HG03558 (cell line): ENCODE data around the gene SLC6A11.

Source experiments
- ATAC-seq: cut with Tn5 transposase; IDR thresholded peaks from one replicate; pipeline ENCODE4 v1.9.1; 2021; ENCODE audit warnings: moderate number of reproducible peaks; ENCODE audit not compliant: unreplicated experiment; ENCODE audit errors: extremely low read depth

The SLC6A11 gene

GRCh38 chr3:10836676-10837075 lies 20.6 kb downstream of the SLC6A11 start:
- no peak for ATAC-seq

GRCh38 chr3:10837849-10838248 lies 21.8 kb downstream of the SLC6A11 start:
- no peak for ATAC-seq

GRCh38 chr3:10839167-10839566 lies 23.1 kb downstream of the SLC6A11 start:
- no peak for ATAC-seq

GRCh38 chr3:10841100-10841499 lies 25.1 kb downstream of the SLC6A11 start:
- no peak for ATAC-seq

- no peak for ATAC-seq
Measured at GRCh38 chr3:10843378-10843777, 27.4 kb downstream of the SLC6A11 start.

- ATAC-seq, result no peak
Measured at GRCh38 chr3:10845001-10845761, 29.2 kb downstream of the SLC6A11 start.

GRCh38 chr3:10845839-10846656 lies 30.0 kb downstream of the SLC6A11 start:
- no peak for ATAC-seq

- ATAC-seq, result no peak
Measured at GRCh38 chr3:10846657-10846975, 30.6 kb downstream of the SLC6A11 start.

GRCh38 chr3:10848261-10848660 lies 32.2 kb downstream of the SLC6A11 start:
- ATAC-seq, result no peak

GRCh38 chr3:10852066-10852808 lies 36.2 kb downstream of the SLC6A11 start:
- no peak for ATAC-seq

- ATAC-seq, result no peak
Measured at GRCh38 chr3:10855083-10855870, 39.2 kb downstream of the SLC6A11 start.

GRCh38 chr3:10855871-10856662 lies 40.0 kb downstream of the SLC6A11 start:
- ATAC-seq, result no peak

- ATAC-seq, result no peak
Measured at GRCh38 chr3:10857235-10857634, 41.2 kb downstream of the SLC6A11 start.

GRCh38 chr3:10858091-10858490 lies 42.1 kb downstream of the SLC6A11 start:
- no peak for ATAC-seq

GRCh38 chr3:10867384-10867783 lies 51.4 kb downstream of the SLC6A11 start:
- ATAC-seq, result no peak

GRCh38 chr3:10869460-10869859 lies 53.4 kb downstream of the SLC6A11 start:
- no peak for ATAC-seq

- no peak for ATAC-seq
Measured at GRCh38 chr3:10870296-10870695, 54.3 kb downstream of the SLC6A11 start.

GRCh38 chr3:10873415-10873814 lies 57.4 kb downstream of the SLC6A11 start:
- ATAC-seq, result no peak

GRCh38 chr3:10875914-10876313 lies 59.9 kb downstream of the SLC6A11 start:
- no peak for ATAC-seq
